ENCODE data around the gene KIF26A. TPM values are rescaled to one million over a fixed set of nuclear protein-coding genes. Genes with fewer than 3 reads are reported as not detected.

KIF26A gene
- total and polyA plus RNA-seq, 2 experiments from 2014 or later: 5.6 to 103 TPM

DNA sequence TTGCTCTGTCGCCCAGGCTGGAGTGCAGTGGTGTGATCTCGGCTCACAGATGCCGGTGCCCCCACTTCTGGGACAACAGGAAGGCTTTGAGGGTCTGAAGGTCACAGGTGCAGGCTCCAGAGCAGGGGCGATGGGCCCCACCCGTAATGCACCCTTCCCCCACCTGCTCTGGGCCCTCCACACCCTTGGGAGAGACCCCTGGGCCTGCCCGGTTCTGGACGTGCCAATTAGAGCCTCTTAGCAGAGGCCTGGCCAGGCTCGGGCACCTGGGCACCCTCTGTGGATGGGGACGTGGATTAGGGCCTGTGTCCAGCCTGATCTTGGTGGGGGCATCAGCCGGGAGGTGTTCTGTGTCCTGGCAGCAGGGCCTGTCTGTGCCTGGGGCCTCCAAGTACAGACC lies 62.2 kb downstream of the KIF26A start:
- Histone ChIP-seq H3K4me1 (ENCODE audit: insufficient read depth) (no peaks in the 10 kb centered on the region), H3K4me3 (no peak overlapping the region), H3K9me2 (ENCODE audit: insufficient read depth) (no peaks in the 10 kb centered on the region; the same call in 1 of the 2 replicates), H3K27me3 (ENCODE audit: insufficient read depth) (no peaks in the 10 kb centered on the region), H2AFZ (no peak overlapping the region), H3K79me2 (replicated peaks; ENCODE audit: insufficient read depth) (no peaks in the 10 kb centered on the region), H4K20me1 (replicated peaks; ENCODE audit: insufficient read depth) (no peaks in the 10 kb centered on the region), H3K4me2 (no peak overlapping the region), H3F3A (replicated peaks; ENCODE audit: low read depth) (no peaks in the 10 kb centered on the region), H3K27ac (ENCODE audit: low read depth) (no peak overlapping the region), H3K36me3 (ENCODE audit: insufficient read depth) (no peaks in the 10 kb centered on the region)
- Mint-ChIP-seq H3K27me3 (ENCODE audit: insufficient read depth, low read depth, poor library complexity) (peaks cover 1% of the 10 kb centered on the region), H3K4me3 (no peak overlapping the region), H3K9me3 (no peaks in the 10 kb centered on the region), H3K27ac (no peak overlapping the region), H3K4me1 (peaks cover 5% of the 10 kb centered on the region), H3K36me3 (ENCODE audit: low read depth) (no peaks in the 10 kb centered on the region)
- no peak for DNase-seq (ENCODE audit: low spot score)
- TF ChIP-seq ZNF114 (CRISPR knock-in tag; IDR thresholded peaks at IDR 0.05): no peak
- TF ChIP-seq JUNB (IDR thresholded peaks at IDR 0.05; ENCODE audit: unreplicated experiment): no peak
- TF ChIP-seq, protein P1, sequence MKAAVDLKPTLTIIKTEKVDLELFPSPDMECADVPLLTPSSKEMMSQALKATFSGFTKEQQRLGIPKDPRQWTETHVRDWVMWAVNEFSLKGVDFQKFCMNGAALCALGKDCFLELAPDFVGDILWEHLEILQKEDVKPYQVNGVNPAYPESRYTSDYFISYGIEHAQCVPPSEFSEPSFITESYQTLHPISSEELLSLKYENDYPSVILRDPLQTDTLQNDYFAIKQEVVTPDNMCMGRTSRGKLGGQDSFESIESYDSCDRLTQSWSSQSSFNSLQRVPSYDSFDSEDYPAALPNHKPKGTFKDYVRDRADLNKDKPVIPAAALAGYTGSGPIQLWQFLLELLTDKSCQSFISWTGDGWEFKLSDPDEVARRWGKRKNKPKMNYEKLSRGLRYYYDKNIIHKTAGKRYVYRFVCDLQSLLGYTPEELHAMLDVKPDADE (IDR thresholded peaks at IDR 0.05): no peak
- TF ChIP-seq NANOG (IDR thresholded peaks at IDR 0.05; ENCODE audit: borderline replicate concordance): no peak
- no peak for TF ChIP-seq STAT1 (IDR thresholded peaks at IDR 0.05; ENCODE audit: unreplicated experiment)
- no peak for TF ChIP-seq EZH2phosphoT487 (IDR thresholded peaks at IDR 0.05; ENCODE audit: unreplicated experiment)
- no peak for TF ChIP-seq POLR2AphosphoS5 (IDR thresholded peaks at IDR 0.05; ENCODE audit: low read depth)
- TF ChIP-seq, protein P2, sequence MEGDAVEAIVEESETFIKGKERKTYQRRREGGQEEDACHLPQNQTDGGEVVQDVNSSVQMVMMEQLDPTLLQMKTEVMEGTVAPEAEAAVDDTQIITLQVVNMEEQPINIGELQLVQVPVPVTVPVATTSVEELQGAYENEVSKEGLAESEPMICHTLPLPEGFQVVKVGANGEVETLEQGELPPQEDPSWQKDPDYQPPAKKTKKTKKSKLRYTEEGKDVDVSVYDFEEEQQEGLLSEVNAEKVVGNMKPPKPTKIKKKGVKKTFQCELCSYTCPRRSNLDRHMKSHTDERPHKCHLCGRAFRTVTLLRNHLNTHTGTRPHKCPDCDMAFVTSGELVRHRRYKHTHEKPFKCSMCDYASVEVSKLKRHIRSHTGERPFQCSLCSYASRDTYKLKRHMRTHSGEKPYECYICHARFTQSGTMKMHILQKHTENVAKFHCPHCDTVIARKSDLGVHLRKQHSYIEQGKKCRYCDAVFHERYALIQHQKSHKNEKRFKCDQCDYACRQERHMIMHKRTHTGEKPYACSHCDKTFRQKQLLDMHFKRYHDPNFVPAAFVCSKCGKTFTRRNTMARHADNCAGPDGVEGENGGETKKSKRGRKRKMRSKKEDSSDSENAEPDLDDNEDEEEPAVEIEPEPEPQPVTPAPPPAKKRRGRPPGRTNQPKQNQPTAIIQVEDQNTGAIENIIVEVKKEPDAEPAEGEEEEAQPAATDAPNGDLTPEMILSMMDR (conservative IDR thresholded peaks at IDR 0.05; ENCODE audit: low read depth in 2 of 2): no peak
- no peak for ATAC-seq

DNA sequence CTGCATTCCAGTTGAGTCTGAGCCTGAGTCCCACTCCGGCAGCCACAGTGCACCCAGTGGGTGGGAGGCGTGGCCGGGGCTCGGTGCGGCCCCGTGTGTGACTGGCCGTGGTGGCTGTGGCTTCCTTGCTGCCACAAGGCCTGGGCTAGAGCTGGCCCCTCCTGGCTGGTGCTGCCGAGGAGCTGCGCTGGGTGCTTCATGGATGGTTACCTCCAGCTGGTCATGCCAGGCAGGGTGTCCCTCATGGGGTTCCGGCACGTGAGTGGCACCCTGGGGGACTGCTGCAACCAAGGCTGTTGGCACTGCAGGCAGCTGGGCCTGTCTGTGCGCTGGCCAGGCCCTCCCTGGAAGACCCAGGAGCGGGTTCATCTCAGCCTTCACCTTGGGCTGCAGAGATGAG lies 62.7 kb downstream of the KIF26A start:
- Mint-ChIP-seq H3K4me3 (no peak overlapping the region), H3K4me1 (peaks cover 1% of the 10 kb centered on the region), H3K27ac (no peak overlapping the region), H3K27me3 (ENCODE audit: insufficient read depth, low read depth, poor library complexity) (peaks cover 1% of the 10 kb centered on the region), H3K9me3 (no peaks in the 10 kb centered on the region), H3K36me3 (ENCODE audit: low read depth) (no peaks in the 10 kb centered on the region)
- no peaks in the 10 kb centered on the region for H3F3A ChIP-seq (replicated peaks; ENCODE audit: low read depth)
- no peak overlapping the region for H3K4me2 ChIP-seq
- H3K4me3 ChIP-seq: no peak overlapping the region
- no peak overlapping the region for H2AFZ ChIP-seq
- ATAC-seq (no peak), DNase-seq (ENCODE audit: low spot score) (no peak)
- no peak overlapping the region for H3K27ac ChIP-seq (ENCODE audit: low read depth)
- no peaks in the 10 kb centered on the region for H3K27me3 ChIP-seq (ENCODE audit: insufficient read depth)
- H3K79me2 ChIP-seq (replicated peaks; ENCODE audit: insufficient read depth): no peaks in the 10 kb centered on the region
- H3K4me1 ChIP-seq (ENCODE audit: insufficient read depth): no peaks in the 10 kb centered on the region
- no peaks in the 10 kb centered on the region for H4K20me1 ChIP-seq (replicated peaks; ENCODE audit: insufficient read depth)
- no peaks in the 10 kb centered on the region for H3K36me3 ChIP-seq (ENCODE audit: insufficient read depth)
- no peaks in the 10 kb centered on the region; the same call in 1 of the 2 replicates for H3K9me2 ChIP-seq (ENCODE audit: insufficient read depth)
- TF ChIP-seq, protein P2 (conservative IDR thresholded peaks at IDR 0.05; ENCODE audit: low read depth in 2 of 2): no peak
- TF ChIP-seq, protein P3, sequence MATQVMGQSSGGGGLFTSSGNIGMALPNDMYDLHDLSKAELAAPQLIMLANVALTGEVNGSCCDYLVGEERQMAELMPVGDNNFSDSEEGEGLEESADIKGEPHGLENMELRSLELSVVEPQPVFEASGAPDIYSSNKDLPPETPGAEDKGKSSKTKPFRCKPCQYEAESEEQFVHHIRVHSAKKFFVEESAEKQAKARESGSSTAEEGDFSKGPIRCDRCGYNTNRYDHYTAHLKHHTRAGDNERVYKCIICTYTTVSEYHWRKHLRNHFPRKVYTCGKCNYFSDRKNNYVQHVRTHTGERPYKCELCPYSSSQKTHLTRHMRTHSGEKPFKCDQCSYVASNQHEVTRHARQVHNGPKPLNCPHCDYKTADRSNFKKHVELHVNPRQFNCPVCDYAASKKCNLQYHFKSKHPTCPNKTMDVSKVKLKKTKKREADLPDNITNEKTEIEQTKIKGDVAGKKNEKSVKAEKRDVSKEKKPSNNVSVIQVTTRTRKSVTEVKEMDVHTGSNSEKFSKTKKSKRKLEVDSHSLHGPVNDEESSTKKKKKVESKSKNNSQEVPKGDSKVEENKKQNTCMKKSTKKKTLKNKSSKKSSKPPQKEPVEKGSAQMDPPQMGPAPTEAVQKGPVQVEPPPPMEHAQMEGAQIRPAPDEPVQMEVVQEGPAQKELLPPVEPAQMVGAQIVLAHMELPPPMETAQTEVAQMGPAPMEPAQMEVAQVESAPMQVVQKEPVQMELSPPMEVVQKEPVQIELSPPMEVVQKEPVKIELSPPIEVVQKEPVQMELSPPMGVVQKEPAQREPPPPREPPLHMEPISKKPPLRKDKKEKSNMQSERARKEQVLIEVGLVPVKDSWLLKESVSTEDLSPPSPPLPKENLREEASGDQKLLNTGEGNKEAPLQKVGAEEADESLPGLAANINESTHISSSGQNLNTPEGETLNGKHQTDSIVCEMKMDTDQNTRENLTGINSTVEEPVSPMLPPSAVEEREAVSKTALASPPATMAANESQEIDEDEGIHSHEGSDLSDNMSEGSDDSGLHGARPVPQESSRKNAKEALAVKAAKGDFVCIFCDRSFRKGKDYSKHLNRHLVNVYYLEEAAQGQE (IDR thresholded peaks at IDR 0.05; ENCODE audit: unreplicated experiment): no peak
- TF ChIP-seq STAT1 (IDR thresholded peaks at IDR 0.05; ENCODE audit: unreplicated experiment) (no peak), JUNB (IDR thresholded peaks at IDR 0.05; ENCODE audit: unreplicated experiment) (no peak)
